A549 (cell line): ENCODE measurements around the gene PTCD3. TPM values are rescaled to one million over a fixed set of nuclear protein-coding genes. Genes with fewer than 3 reads are reported as not detected.
A peak's percentile ranks its signal among the peaks of the same experiment; 100 is the strongest.

ENCODE experiments used
- ATAC-seq, 2 experiments: fragments of 200-7000 bp in 1 of 2; fragments of >200 bp in 1 of 2; cut with Nextera tagmentation in 1 of 2; cut with Tn5 transposase in 1 of 2; 3 replicates each; pipeline versions ENCODE4 v1.8.0 to v1.9.1; 2018 to 2020; ENCODE audit warnings: mild to moderate bottlenecking in 1 of 2, moderate library complexity in 1 of 2
- CTCF ChIA-PET: fragments of 300-600 bp; sonication (Branson Sonifier 250); formaldehyde crosslinking; extraction: SDS; loops from one replicate; lab custom pipeline; 2021; ENCODE audit warnings: antibody characterized with exemption, inconsistent platforms; lab: Yijun Ruan, JAX
- POLR2A ChIA-PET: fragments of 350-600 bp; formaldehyde crosslinking; extraction: SDS; loops from one replicate; lab custom pipeline; 2021; ENCODE audit warnings: antibody characterized with exemption, inconsistent platforms; lab: Yijun Ruan, JAX
- DNase-seq, 2 experiments: peaks; one replicate each; pipeline versions ENCODE4 v3.0.0 to v3.0.0-alpha.2; 2011 to 2016; ENCODE audit warnings: low read depth in 1 of 2, low spot score in 1 of 2
- FAIRE-seq: peaks from 2 replicates; lab custom pipeline; 2011; peaks lifted over from hg19 to GRCh38; lab: Jason Lieb, UNC
- H3K27ac ChIP-seq, 2 experiments: fragments of >200 bp; sonication (Bioruptor Twin); formaldehyde crosslinking; 3 replicates each; pipeline ENCODE4 v1.5.1; 2016 to 2017
- H3K4me1 ChIP-seq: fragments of >200 bp; sonication (Bioruptor Twin); formaldehyde crosslinking; 3 replicates; pipeline ENCODE4 v1.6.1; 2016
- H3K4me2 ChIP-seq: fragments of >200 bp; sonication (Bioruptor Twin); formaldehyde crosslinking; 3 replicates; pipeline ENCODE4 v1.6.1; 2016
- H3K4me3 ChIP-seq: fragments of >200 bp; sonication (Bioruptor Twin); formaldehyde crosslinking; 3 replicates; pipeline ENCODE4 v1.5.1; 2016
- H3K9me3 ChIP-seq: fragments of >200 bp; sonication (Bioruptor Twin); formaldehyde crosslinking; 3 replicates; pipeline ENCODE4 v1.6.1; 2016
- BHLHE40 ChIP-seq: IDR thresholded peaks from 2 replicates; pipeline ENCODE4 v1.6.1; 2012; ENCODE audit warnings: low read depth, low read length, inconsistent platforms
- CBX2 ChIP-seq: fragments of 200-600 bp; sonication (generic); IDR thresholded peaks from 2 replicates; pipeline ENCODE4 v1.6.1; 2016; ENCODE audit warnings: low read depth, mild to moderate bottlenecking, borderline replicate concordance
- CHD2 ChIP-seq: fragments of 150-350 bp; IDR thresholded peaks from 2 replicates; pipeline ENCODE4 v1.6.1; 2014; ENCODE audit warnings: low read length; ENCODE audit not compliant: partially characterized antibody
- CHD4 ChIP-seq: fragments of 200-600 bp; sonication (generic); IDR thresholded peaks from 2 replicates; pipeline ENCODE4 v1.6.1; 2016; ENCODE audit warnings: antibody characterized with exemption, mild to moderate bottlenecking, borderline replicate concordance
- E2F6 ChIP-seq: IDR thresholded peaks from 2 replicates; pipeline ENCODE4 v1.6.1; 2012; ENCODE audit warnings: low read depth, borderline replicate concordance
- EHMT2 ChIP-seq: fragments of 200-600 bp; sonication (generic); IDR thresholded peaks from 2 replicates; pipeline ENCODE4 v1.6.1; 2016; ENCODE audit warnings: antibody characterized with exemption, low read depth, mild to moderate bottlenecking, moderate library complexity
- ESRRA ChIP-seq: fragments of 150-350 bp; IDR thresholded peaks from 2 replicates; pipeline ENCODE4 v1.6.1; 2014; ENCODE audit warnings: mild to moderate bottlenecking, low read length, borderline replicate concordance
- GATA3 ChIP-seq: IDR thresholded peaks from 2 replicates; pipeline ENCODE4 v1.6.1; 2012; ENCODE audit warnings: borderline replicate concordance
- HOXA7 ChIP-seq: fragments of 250-450 bp; sonication (Bioruptor Pico); IDR thresholded peaks from 2 replicates; pipeline ENCODE4 v1.5.0; 2020; ENCODE audit warnings: mild to moderate bottlenecking, moderate library complexity
- JUNB ChIP-seq: fragments of >200 bp; sonication (Bioruptor Twin); formaldehyde crosslinking; IDR thresholded peaks from 2 replicates; pipeline ENCODE4 v1.6.1; 2016
- KDM5A ChIP-seq: fragments of 200-600 bp; sonication (generic); IDR thresholded peaks from 2 replicates; pipeline ENCODE4 v1.6.1; 2016; ENCODE audit warnings: antibody characterized with exemption, mild to moderate bottlenecking
- MAFK ChIP-seq: fragments of 450-650 bp; IDR thresholded peaks from 2 replicates; pipeline ENCODE4 v1.6.1; 2014; ENCODE audit not compliant: partially characterized antibody
- PHF8 ChIP-seq: fragments of 200-600 bp; sonication (generic); IDR thresholded peaks from 2 replicates; pipeline ENCODE4 v1.6.1; 2016; ENCODE audit warnings: low read depth, mild to moderate bottlenecking, antibody characterized with exemption, moderate library complexity, borderline replicate concordance
- RCOR1 ChIP-seq: fragments of 150-350 bp; IDR thresholded peaks from 2 replicates; pipeline ENCODE4 v1.6.1; 2014; ENCODE audit warnings: antibody characterized with exemption, low read length, low read depth
- SREBF2 ChIP-seq: fragments of 450-650 bp; IDR thresholded peaks from 2 replicates; pipeline ENCODE4 v1.6.1; 2014; ENCODE audit warnings: mild to moderate bottlenecking, moderate library complexity
- TP53 ChIP-seq: fragments of 250-450 bp; sonication (Bioruptor Pico); IDR thresholded peaks from 2 replicates; pipeline ENCODE4 v1.5.0; 2021; ENCODE audit warnings: mild to moderate bottlenecking, moderate library complexity
- ZC3H11A ChIP-seq: fragments of 450-650 bp; IDR thresholded peaks from 2 replicates; pipeline ENCODE4 v1.6.1; 2014; ENCODE audit warnings: antibody characterized with exemption, mild to moderate bottlenecking
- ZFP36 ChIP-seq: fragments of 450-650 bp; IDR thresholded peaks from 2 replicates; pipeline ENCODE4 v1.6.1; 2014; ENCODE audit warnings: borderline replicate concordance; ENCODE audit not compliant: partially characterized antibody
- ZNF302 ChIP-seq: fragments of 250-450 bp; sonication (Bioruptor Pico); IDR thresholded peaks from 2 replicates; pipeline ENCODE4 v1.9.0; 2021; ENCODE audit warnings: inconsistent platforms, mild to moderate bottlenecking, moderate library complexity
- WGBS: methylation state at CpG from one replicate; pipeline ENCODE4 v1.1.6; 2017; ENCODE audit errors: missing lambda C conversion rate; 5-methylcytosine and 5-hydroxymethylcytosine counted together
- polyA plus RNA-seq, 4 experiments: library from polyadenylated mRNA; depleted of rRNA in 3 of 4; stranded (reverse); fragments of >200 nt; fragmentation: RNase III in 1 of 4; extraction: RNeasy Plus Mini Kit Qiagen cat#74134 plus additional on column Dnase treatment in 1 of 4; gene quantifications; 2 replicates in 3 of 4; 3 replicates in 1 of 4; pipeline ENCODE4 v1.2.3, GENCODE V29; 2011 to 2017
- TF ChIP-seq, protein P1 (sequence below): IDR thresholded peaks from 2 replicates; pipeline ENCODE4 v1.6.1; 2012
- TF ChIP-seq, protein P2 (sequence below): fragments of >200 bp; sonication (Bioruptor Twin); formaldehyde crosslinking; IDR thresholded peaks from 3 replicates; pipeline ENCODE4 v1.5.1; 2016
- TF ChIP-seq, protein P3 (sequence below): fragments of 450-650 bp; IDR thresholded peaks from 2 replicates; pipeline ENCODE4 v1.6.1; 2014; ENCODE audit warnings: antibody characterized with exemption

PTCD3 gene
- polyA plus RNA-seq, 2 of the 4 experiments (the other 2 are of a cell fraction) = 200 to 260 TPM

- Histone ChIP-seq H3K4me1 (no peaks in the 10 kb centered on the region), H3K27ac (no peak overlapping the region), H3K9me3 (no peaks in the 10 kb centered on the region), H3K4me2 (no peak overlapping the region), H3K4me3 (no peak overlapping the region)
- FAIRE-seq (no peak), DNase-seq (no peak), ATAC-seq (no peak)
- ChIA-PET CTCF (interaction anchor here (0.7 to 1.0 kb wide), 2 partner anchors 267 to 331 kb away, joined by 3 to 6 read pairs; no protein-coding TSS in a partner anchor), POLR2A (no interaction called here)
- 91% methylated on average over 4 of the region's 4 CpGs for WGBS
- no peak for TF ChIP-seq JUNB
- no peak for TF ChIP-seq CHD4
- TF ChIP-seq ZC3H11A = no peak
- TF ChIP-seq MAFK = no peak
- no peak for TF ChIP-seq CBX2
- TF ChIP-seq ESRRA = no peak
These were observed 52.3 kb downstream of the PTCD3 start for GRCh38 chr2:86158286-86158685.

DNA sequence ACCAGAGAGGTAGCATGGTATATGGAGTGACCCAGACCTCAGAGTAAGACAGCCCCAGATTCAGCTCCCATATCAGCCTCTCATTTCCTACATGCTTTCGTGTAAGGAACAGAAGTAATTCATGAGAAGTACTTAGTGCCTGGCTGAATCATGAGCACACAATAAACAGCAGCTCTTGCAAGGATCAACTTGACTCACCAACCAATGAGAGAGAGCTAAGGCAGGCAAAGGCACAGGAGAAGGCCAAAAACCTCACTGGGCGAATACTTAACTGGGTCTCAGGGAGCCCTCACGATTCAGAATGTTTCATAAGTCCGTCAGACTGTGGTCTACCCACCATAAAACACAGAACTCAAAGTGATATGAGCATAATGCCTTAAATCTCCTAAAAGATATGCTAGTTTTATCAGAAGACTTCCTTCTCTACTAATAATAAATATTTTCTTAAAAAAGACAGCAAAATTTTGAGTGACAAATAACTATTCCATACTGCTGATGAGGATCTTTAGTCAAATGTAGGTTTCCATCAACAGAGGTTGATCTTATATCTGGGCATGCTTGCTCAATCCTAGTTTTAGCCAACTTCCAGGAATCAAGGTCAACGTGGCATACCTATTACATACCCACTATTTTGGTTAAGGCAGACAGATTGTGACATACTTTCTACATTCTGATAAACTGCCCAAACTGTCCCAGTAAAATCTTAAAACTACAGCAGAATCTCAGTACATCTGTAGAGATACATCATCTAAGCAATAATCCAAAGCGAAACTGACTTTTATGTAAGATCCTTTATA lies 54.3 kb downstream of the PTCD3 start:
- H3K4me3 ChIP-seq = no peak overlapping the region
- ChIA-PET CTCF (interaction anchor here (1.5 kb wide), 1 partner anchor 333 kb away, joined by 3 read pairs; no protein-coding TSS in a partner anchor), POLR2A (interaction anchor here (0.7 kb wide), 1 partner anchor 9 kb away, joined by 3 read pairs; no protein-coding TSS in a partner anchor)
- TF ChIP-seq PHF8 = no peak
- TF ChIP-seq GATA3 = no peak
- WGBS = 90% methylated on average over 6 of the region's 6 CpGs
- FAIRE-seq = no peak
- no peak for DNase-seq
- ATAC-seq = 0 out of 6 replicates have a peak, but pooled peaks of 1 of the 2 experiments have one; percentile 20
- no peaks in the 10 kb centered on the region for H3K9me3 ChIP-seq
- H3K4me2 ChIP-seq = no peak overlapping the region
- H3K4me1 ChIP-seq = no peaks in the 10 kb centered on the region
- no peak overlapping the region for H3K27ac ChIP-seq

- FAIRE-seq (no peak), ATAC-seq (no peak)
- Histone ChIP-seq H3K4me1 (no peaks in the 10 kb centered on the region), H3K4me3 (no peak overlapping the region), H3K4me2 (no peak overlapping the region), H3K27ac (no peak overlapping the region)
- POLR2A ChIA-PET = no interaction called here
- CTCF ChIA-PET = interaction anchor here (0.7 to 1.2 kb wide), 4 partner anchors 21 to 442 kb away, joined by 3 to 6 read pairs (median 4); partner anchors contain the start of gene IMMT
- 93% methylated on average over 4 of the region's 4 CpGs for WGBS
- TF ChIP-seq, protein P1, sequence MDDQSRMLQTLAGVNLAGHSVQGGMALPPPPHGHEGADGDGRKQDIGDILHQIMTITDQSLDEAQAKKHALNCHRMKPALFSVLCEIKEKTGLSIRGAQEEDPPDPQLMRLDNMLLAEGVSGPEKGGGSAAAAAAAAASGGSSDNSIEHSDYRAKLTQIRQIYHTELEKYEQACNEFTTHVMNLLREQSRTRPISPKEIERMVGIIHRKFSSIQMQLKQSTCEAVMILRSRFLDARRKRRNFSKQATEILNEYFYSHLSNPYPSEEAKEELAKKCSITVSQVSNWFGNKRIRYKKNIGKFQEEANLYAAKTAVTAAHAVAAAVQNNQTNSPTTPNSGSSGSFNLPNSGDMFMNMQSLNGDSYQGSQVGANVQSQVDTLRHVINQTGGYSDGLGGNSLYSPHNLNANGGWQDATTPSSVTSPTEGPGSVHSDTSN = no peak
- TF ChIP-seq, all 56 proteins: peak for 0
- no peak for DNase-seq
- H3K9me3 ChIP-seq = no peaks in the 10 kb centered on the region
These were observed 64.4 kb downstream of the PTCD3 start for GRCh38 chr2:86170449-86170848.

GRCh38 chr2:86171295-86171694 lies 65.3 kb downstream of the PTCD3 start:
- TF ChIP-seq, protein P2, sequence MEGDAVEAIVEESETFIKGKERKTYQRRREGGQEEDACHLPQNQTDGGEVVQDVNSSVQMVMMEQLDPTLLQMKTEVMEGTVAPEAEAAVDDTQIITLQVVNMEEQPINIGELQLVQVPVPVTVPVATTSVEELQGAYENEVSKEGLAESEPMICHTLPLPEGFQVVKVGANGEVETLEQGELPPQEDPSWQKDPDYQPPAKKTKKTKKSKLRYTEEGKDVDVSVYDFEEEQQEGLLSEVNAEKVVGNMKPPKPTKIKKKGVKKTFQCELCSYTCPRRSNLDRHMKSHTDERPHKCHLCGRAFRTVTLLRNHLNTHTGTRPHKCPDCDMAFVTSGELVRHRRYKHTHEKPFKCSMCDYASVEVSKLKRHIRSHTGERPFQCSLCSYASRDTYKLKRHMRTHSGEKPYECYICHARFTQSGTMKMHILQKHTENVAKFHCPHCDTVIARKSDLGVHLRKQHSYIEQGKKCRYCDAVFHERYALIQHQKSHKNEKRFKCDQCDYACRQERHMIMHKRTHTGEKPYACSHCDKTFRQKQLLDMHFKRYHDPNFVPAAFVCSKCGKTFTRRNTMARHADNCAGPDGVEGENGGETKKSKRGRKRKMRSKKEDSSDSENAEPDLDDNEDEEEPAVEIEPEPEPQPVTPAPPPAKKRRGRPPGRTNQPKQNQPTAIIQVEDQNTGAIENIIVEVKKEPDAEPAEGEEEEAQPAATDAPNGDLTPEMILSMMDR = no peak
- TF ChIP-seq E2F6 = no peak
- no peak for TF ChIP-seq CHD2
- TF ChIP-seq EHMT2 = no peak
- no peak for TF ChIP-seq TP53
- TF ChIP-seq SREBF2 = no peak
- TF ChIP-seq MAFK = no peak
- TF ChIP-seq RCOR1 = no peak
- TF ChIP-seq PHF8 = no peak
- no peak for TF ChIP-seq HOXA7 (CRISPR knock-in tag)
- no peak for TF ChIP-seq KDM5A
- TF ChIP-seq, protein P3, sequence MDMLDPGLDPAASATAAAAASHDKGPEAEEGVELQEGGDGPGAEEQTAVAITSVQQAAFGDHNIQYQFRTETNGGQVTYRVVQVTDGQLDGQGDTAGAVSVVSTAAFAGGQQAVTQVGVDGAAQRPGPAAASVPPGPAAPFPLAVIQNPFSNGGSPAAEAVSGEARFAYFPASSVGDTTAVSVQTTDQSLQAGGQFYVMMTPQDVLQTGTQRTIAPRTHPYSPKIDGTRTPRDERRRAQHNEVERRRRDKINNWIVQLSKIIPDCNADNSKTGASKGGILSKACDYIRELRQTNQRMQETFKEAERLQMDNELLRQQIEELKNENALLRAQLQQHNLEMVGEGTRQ = no peak
- TF ChIP-seq ZNF302 (CRISPR knock-in tag) = no peak
- TF ChIP-seq ESRRA = no peak
- TF ChIP-seq BHLHE40 = no peak
- no peak for TF ChIP-seq ZFP36
- ChIA-PET CTCF (no interaction called here), POLR2A (no interaction called here)
- ATAC-seq = no peak
- Histone ChIP-seq H3K4me2 (no peak overlapping the region), H3K4me3 (no peak overlapping the region), H3K4me1 (no peaks in the 10 kb centered on the region), H3K27ac (no peak overlapping the region), H3K9me3 (no peaks in the 10 kb centered on the region)
- WGBS = 85% methylated on average over 3 of the region's 3 CpGs
- DNase-seq = no peak
- no peak for FAIRE-seq
